HG03108 (cell line): ENCODE data around the gene ZDHHC9.
A peak's percentile ranks its signal among the peaks of the same experiment; 100 is the strongest.

Source experiments
- ATAC-seq: cut with Tn5 transposase; IDR thresholded peaks from one replicate; pipeline ENCODE4 v1.9.1; 2021; ENCODE audit warnings: moderate library complexity; ENCODE audit not compliant: unreplicated experiment

The ZDHHC9 gene

DNA sequence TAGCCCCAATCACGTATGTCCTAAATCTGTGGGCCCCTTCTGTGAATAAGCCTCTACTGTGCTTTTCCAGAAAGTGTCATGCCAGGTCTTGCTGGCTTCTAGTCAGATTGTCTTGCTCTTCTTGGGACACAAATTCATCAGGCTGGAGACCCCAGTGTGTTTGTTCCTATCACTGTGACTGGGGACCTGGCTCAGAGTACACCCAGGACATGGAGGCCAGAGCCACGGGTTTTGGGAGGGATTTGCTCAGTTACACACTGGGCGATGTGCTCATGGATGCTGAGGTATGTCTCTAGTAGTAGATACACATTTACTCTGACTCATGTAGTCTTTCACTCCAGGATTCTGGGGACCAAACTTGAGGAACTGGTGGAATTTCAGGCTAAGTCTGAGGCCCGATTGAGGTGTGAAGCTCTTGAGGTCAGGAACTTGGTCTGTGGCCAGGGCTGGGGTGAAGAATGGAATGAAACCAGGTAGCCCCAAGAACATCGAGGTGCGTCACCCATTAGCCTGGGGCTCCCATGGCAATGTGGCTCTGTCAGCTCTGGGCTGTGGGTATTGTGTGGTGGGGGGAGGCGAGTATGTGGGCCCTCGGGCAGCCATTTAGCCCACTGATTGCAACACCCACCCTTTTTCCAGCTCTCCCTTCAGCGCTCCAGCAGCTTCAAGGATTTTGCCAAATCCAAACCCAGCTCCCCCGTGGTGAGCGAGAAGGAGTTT is 56.2 kb downstream of the ZDHHC9 start:
- ATAC-seq: no peak

GRCh38 chrX:129786210-129786651 is 57.5 kb downstream of the ZDHHC9 start:
- peak; percentile 71 for ATAC-seq

- no peak for ATAC-seq
Observed at GRCh38 chrX:129785160-129785947, 58.3 kb downstream of the ZDHHC9 start.

- no peak for ATAC-seq
Observed at GRCh38 chrX:129784371-129784770, 59.3 kb downstream of the ZDHHC9 start.

DNA sequence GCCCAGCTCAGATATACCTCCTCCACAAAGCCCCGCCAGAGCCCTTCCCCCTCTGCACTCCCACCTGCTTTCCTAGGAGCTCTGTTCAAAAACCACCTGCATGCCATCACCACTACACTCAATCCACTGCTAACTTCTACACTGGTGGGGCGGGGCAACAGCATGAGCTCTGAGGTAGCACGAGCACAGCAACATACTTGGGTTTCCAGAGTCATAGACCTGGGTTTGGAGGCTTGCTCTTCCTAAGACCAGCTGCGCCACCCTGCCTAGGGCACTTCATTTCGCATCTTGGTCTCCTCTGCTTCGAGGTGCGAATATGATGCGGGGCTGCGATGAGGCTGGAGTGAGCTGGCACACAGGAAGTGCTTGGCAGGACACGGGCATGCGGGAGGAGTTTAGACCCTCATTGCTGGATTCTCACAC is 60.4 kb downstream of the ZDHHC9 start:
- no peak for ATAC-seq

- ATAC-seq: no peak
Observed at GRCh38 chrX:129782706-129783105, 61.0 kb downstream of the ZDHHC9 start.

DNA sequence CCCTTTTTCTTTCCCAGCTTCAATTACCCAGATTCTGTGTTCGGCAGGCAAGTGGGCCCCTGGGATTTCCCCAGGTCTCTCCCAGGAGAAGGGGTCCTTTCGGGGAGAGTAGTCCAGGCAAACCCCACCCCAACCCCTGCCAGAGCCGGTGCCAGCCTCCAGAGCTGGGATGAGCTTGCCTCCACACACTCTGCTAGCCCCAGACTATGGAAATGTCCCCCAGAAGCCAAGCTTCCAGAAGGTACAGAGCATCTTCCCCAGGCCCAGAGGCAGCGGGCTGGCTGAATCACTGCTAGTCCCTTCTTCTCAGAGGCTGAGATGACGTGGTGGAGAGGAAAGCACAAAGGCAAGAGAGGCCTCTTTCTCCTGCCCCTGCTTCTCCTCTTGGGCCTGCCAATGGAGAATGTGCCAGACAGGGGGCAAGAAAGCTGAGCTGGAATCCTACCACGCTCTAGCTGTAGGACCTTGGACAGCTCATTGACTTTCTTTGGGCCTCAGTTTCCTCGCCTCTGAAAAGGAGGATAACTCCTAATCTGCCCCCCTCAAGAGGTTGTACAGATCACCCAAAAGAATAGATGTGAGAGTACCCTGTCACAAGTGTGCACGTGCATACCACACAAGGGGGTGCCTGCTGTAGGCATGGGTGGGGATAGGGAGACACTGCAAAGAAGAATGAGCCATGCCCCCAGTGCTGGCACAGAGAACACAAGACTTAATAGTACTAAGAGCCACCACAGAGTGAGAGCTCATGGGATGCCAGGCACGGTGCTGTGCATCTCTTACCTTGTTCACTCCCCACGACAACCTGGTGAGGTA is 61.8 kb downstream of the ZDHHC9 start:
- no peak for ATAC-seq

DNA sequence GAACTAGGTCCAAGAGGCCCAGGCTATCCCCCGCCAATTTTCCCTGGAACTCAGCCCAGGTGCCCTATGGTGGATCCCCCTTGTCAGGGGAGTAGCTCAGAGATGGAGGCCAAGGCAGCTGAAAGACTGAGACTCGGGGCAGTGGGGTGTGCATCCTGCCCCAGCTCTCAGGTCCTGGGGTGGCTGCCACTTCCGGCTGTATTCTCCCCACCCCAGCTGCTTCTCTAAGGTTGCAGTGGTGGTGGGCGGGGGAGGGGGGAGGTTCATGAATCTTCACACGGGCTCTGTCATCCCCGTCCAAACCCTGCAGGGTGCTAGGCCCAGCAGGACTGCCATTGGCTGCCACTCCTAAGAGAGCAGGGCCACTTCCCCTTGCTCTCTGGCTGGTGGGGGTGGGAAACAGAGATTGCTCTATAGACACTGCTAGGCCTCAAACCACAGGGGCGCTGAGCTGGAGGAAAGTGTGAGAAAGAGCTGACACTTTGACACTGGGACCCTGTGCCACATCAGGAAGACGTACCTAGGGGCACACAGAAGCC is 62.5 kb downstream of the ZDHHC9 start:
- ATAC-seq: peak; percentile 58

DNA sequence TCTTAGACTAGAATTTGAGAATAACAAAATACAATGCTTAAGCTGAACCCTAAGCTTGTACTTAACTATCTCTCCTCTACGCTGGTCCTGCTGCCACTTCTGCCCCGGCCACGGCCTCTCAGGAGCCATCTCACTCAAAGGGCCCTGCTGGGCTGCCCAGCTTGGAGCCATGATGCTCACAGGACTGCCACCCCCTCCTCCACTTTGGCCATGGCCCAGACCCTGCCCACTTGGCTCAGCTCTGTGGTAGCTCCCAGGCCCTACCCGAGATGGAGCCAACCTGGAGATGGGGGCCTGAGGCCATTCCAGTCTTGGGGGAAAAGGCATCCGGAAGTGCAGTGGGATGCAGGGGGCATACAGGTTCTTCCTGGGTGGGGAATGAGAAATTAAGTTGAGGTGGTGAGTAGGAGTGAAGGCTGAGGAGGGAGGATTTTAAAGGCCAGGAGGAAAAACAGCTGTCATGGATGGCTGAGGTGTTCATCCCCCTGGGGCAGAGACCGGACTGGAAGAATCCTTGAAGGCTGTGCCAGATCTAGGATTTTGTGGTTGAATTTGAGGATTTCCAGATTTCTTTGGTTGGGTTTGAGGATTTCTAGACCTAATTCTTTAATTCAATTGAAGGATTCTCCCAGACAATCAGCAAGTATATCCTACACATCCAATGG is 63.1 kb downstream of the ZDHHC9 start:
- no peak for ATAC-seq

DNA sequence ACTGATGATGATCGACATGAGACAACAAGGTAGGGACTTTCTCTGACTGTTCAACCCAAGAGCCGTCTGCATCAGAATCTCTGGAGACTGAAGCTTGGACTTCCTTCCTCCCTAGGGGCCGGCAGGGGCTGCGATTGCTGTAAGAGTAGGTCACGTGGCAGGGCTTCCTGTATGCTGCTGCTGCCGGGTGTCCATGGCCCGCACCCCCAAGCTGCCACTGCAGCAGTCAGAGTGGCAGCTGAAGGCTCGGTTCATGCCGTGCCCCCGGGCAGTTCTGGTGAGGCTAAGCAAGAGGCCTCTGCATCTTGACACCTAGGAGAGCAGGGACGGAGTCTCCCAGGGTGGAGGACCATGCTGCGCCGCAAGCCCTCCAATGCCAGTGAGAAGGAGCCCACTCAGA is 63.9 kb downstream of the ZDHHC9 start, which contains the start of gene SASH3:
TSS of gene SASH3 (plus strand) at position 203 of the 400 bp plus-strand sequence. CDS start at position 352, 149 bp downstream.
- ATAC-seq: peak; percentile 28

GRCh38 chrX:129779086-129779672 is 64.5 kb downstream of the ZDHHC9 start:
- ATAC-seq: no peak

DNA sequence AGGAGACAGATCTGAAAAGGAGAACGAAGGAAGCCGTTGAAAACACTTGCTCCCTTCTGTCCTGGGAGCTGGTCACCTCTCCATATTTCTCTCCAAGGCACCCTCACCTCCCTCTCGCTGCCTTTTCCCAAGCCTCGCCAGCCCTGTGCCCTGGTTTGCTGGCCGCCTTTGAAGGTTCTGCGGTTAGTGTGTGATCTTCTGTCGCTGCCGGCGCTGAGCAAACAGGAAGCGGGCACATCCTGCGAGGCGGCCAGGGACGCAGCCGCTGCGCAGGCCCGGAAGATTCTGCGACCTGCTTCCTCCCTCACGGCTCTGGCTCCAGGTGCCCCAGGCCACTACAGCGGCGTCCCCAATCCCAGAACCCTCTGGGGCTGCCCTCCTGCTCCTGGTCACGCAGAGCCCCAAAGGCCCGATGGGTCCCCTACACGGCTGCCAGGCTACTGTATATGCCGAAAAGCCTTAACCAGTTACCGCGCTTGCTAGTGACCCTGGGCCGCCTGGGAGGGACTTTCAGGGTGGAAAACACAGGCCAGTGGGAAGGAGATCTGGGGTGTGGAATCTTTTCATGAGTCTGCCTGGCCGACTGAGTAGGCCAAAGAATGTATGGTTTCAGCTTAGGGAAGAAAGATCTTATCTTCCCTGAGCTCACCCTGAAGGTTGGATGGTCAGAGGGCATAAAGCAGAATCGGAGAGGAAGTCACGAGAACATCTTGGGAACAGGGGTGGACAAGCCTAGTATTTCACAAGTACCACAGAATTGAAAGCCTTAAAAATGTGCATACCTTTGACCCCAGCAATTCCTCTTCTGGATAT is 66.3 kb downstream of the ZDHHC9 start:
- ATAC-seq: no peak

- no peak for ATAC-seq
Observed at GRCh38 chrX:129773649-129774458, 69.8 kb downstream of the ZDHHC9 start.

- peak; percentile 62 for ATAC-seq
Observed at GRCh38 chrX:129772796-129773431, 70.8 kb downstream of the ZDHHC9 start.

DNA sequence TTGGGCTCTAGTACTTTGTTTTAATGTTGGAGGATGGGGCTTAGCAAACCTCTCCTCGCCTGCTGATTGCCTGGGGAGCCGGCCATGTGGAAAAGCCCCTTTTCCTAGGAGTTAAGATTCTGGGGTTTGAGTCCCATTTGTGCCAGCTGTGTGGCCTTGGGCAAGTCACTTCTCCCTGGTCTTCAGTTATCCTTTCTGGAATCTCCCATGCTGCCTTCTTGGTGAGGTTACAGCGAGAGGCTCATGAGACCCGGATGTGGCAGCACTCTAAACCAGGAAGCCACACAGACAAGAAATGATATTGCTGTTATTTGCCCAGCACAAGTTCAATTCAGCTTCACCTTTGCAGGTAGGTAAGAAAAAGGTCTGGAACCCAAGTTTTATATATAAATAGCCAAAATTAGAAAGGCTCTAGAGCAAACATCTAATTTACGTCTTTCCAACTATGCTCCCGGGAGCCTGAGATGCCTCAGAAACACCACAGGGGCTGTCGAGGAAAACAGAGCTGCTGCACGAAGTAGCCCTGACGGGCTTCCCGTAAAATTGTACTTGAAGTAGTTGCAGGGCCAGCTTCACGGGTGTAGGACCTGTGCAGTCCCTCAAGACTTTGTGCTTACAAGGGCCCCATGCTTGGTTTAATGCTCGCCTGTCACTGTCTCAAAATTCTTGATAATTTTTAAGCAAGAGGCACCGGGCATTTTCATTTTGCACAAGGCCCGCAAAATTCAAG is 72.3 kb downstream of the ZDHHC9 start:
- ATAC-seq: no peak

- ATAC-seq: no peak
Observed at GRCh38 chrX:129769467-129770154, 74.1 kb downstream of the ZDHHC9 start.
